Activated naive CD4-positive, alpha-beta T cell treated with anti-CD3 and anti-CD28 coated beads, Interleukin-2, amount 50 U/mL, for 24 hours (primary cell): Measurements from ENCODE around the gene APC.
"Not testable (repeated sequence)": the region's sequence is repeated elsewhere in the genome, so short reads cannot be mapped to it uniquely, and the experiment has no call there.

Experiments used
- H3K27ac Mint-ChIP-seq: one replicate; pipeline ENCODE4 v1.8.0; 2021; ENCODE audit warnings: mild to moderate bottlenecking, mixed read lengths
- H3K27me3 Mint-ChIP-seq: one replicate; pipeline ENCODE4 v1.8.0; 2021; ENCODE audit warnings: mixed read lengths
- H3K36me3 Mint-ChIP-seq: one replicate; pipeline ENCODE4 v1.8.0; 2021; ENCODE audit warnings: mixed read lengths
- H3K4me1 Mint-ChIP-seq: one replicate; pipeline ENCODE4 v1.8.0; 2021; ENCODE audit warnings: mixed read lengths
- H3K4me3 Mint-ChIP-seq: one replicate; pipeline ENCODE4 v1.8.0; 2021; ENCODE audit warnings: mild to moderate bottlenecking, mixed read lengths
- H3K9me3 Mint-ChIP-seq: one replicate; pipeline ENCODE4 v1.8.0; 2021; ENCODE audit warnings: mixed read lengths

APC gene

GRCh38 chr5:112707187-112708102, 30.2 kb upstream of the APC start:
- peak overlapping the region; percentile 93 for H3K27ac Mint-ChIP-seq
- H3K4me3 Mint-ChIP-seq: peak overlapping the region; percentile 94
- H3K4me1 Mint-ChIP-seq: peaks cover 59% of the 10 kb centered on the region
- no peaks in the 10 kb centered on the region for H3K27me3 Mint-ChIP-seq
- H3K36me3 Mint-ChIP-seq: peaks cover under 1% of the 10 kb centered on the region
- H3K9me3 Mint-ChIP-seq: no peaks in the 10 kb centered on the region

GRCh38 chr5:112708103-112708622, 29.5 kb upstream of the APC start:
- Mint-ChIP-seq H3K4me1 (peaks cover 64% of the 10 kb centered on the region), H3K9me3 (no peaks in the 10 kb centered on the region), H3K36me3 (peaks cover 3% of the 10 kb centered on the region), H3K27me3 (no peaks in the 10 kb centered on the region), H3K4me3 (peak overlapping the region; percentile 94), H3K27ac (peak overlapping the region; percentile 93)

- H3K27me3 Mint-ChIP-seq: no peaks in the 10 kb centered on the region
- H3K4me1 Mint-ChIP-seq: peaks cover 70% of the 10 kb centered on the region
- no peaks in the 10 kb centered on the region for H3K9me3 Mint-ChIP-seq
- H3K27ac Mint-ChIP-seq: no peak overlapping the region
- peaks cover 3% of the 10 kb centered on the region for H3K36me3 Mint-ChIP-seq
- H3K4me3 Mint-ChIP-seq: peak overlapping the region; percentile 94
Measured at GRCh38 chr5:112709416-112709815, 28.3 kb upstream of the APC start.

- H3K27me3 Mint-ChIP-seq: no peaks in the 10 kb centered on the region
- peaks cover 84% of the 10 kb centered on the region for H3K4me1 Mint-ChIP-seq
- peaks cover 3% of the 10 kb centered on the region for H3K36me3 Mint-ChIP-seq
- no peaks in the 10 kb centered on the region for H3K9me3 Mint-ChIP-seq
- H3K27ac Mint-ChIP-seq: no peak overlapping the region
- no peak overlapping the region for H3K4me3 Mint-ChIP-seq
Measured at GRCh38 chr5:112710896-112711295, 26.8 kb upstream of the APC start.

DNA sequence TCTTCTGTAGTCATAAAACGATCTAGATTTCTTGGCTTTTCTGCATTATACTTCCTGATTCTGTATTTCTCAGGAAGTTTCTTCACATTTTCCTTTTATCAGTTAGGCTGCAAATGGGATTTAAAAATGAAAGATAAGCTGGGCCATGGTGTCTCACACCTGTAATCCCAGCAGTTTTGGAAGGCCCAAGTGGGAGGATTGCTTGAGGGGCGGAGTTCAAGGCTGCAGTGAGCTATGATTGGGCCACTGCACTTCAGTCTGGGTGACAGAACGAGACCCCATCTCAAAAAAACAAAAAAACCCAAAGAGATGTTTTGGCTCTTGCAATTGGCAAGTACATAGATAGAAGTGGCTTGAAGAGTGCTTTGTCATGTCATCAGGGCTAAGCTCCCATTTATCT, 26.2 kb upstream of the APC start:
- Mint-ChIP-seq H3K4me3 (peak overlapping the region; percentile 11), H3K27me3 (no peaks in the 10 kb centered on the region), H3K36me3 (peaks cover 4% of the 10 kb centered on the region), H3K9me3 (no peaks in the 10 kb centered on the region), H3K4me1 (peaks cover 84% of the 10 kb centered on the region), H3K27ac (no peak overlapping the region)

DNA sequence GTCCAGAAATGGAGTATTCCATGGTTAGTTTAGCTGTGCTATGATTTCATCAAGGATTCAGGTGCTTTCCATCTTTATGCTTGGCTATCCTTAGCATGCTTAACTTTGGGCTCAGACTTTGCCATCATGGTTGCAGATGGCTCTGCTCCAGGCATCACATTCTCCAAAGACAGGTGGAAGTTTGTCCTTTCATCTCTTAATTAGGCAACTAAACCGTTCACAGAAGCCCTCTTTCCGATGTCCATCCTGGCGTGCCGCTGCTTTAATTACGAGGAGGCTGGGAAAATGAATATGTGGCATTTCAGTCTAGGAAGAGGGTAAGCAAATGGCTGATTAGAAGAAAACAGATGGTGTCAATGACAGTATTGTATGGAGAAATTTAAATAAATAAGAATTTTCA, 24.5 kb upstream of the APC start:
- Mint-ChIP-seq H3K9me3 (no peaks in the 10 kb centered on the region), H3K36me3 (peaks cover 5% of the 10 kb centered on the region), H3K27me3 (no peaks in the 10 kb centered on the region), H3K27ac (no peak overlapping the region), H3K4me3 (no peak overlapping the region), H3K4me1 (peaks cover 91% of the 10 kb centered on the region)

DNA sequence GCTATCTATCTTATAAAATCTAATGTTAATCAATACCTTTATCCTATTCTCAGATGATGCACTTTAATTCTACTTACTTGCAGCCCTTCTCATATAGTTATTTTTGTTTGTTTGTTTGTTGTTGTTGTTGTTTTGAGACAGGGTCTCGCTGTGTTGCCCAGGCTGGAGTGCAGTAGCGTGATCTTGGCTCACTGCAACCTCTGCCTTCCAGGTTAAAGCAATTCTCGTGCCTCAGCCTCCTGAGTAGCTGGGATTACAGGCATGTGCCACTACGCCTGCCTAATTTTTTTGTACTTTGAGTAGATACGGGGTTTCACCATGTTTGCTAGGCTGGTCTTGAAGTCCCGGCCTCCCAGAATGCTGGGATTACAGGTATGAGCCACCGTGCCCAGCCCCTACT, 20.8 kb upstream of the APC start:
- peaks cover 82% of the 10 kb centered on the region for H3K4me1 Mint-ChIP-seq
- not testable (repeated sequence) for H3K27me3 Mint-ChIP-seq, H3K27ac Mint-ChIP-seq, H3K9me3 Mint-ChIP-seq, H3K36me3 Mint-ChIP-seq, H3K4me3 Mint-ChIP-seq

- Mint-ChIP-seq H3K4me1 (peaks cover 82% of the 10 kb centered on the region), H3K27ac (no peak overlapping the region), H3K27me3 (no peaks in the 10 kb centered on the region), H3K36me3 (peaks cover 6% of the 10 kb centered on the region), H3K9me3 (no peaks in the 10 kb centered on the region), H3K4me3 (no peak overlapping the region)
Measured at GRCh38 chr5:112717506-112718082, 20.1 kb upstream of the APC start.

- Mint-ChIP-seq H3K27me3 (no peaks in the 10 kb centered on the region), H3K9me3 (no peaks in the 10 kb centered on the region), H3K27ac (no peak overlapping the region), H3K4me1 (peaks cover 84% of the 10 kb centered on the region), H3K4me3 (no peak overlapping the region), H3K36me3 (peaks cover 5% of the 10 kb centered on the region)
Measured at GRCh38 chr5:112718344-112718743, 19.3 kb upstream of the APC start.

DNA sequence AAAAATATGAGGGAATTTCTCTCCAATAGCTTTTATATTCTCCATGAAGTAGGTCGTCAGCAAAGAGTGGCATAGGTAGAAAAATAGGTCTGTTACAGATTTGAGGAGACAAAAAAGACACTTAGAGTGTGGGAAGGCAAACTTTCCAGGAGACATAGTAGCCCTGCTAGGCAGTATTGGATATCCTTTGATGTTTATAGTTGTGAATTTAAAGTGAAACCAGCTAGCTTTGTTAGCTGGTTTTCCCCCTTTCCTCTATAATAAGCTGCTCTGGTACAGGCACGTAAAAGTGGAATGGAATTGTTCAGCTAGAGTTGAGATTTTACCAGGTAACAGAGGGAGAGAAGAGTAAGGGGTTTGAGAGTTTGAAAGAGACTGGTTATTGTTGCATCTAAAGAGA, 17.1 kb upstream of the APC start:
- Mint-ChIP-seq H3K36me3 (peaks cover 5% of the 10 kb centered on the region), H3K4me3 (no peak overlapping the region), H3K9me3 (no peaks in the 10 kb centered on the region), H3K27ac (peak overlapping the region; percentile 12), H3K4me1 (peaks cover 81% of the 10 kb centered on the region), H3K27me3 (no peaks in the 10 kb centered on the region)

- H3K27ac Mint-ChIP-seq: no peak overlapping the region
- H3K27me3 Mint-ChIP-seq: no peaks in the 10 kb centered on the region
- peaks cover 3% of the 10 kb centered on the region for H3K36me3 Mint-ChIP-seq
- no peaks in the 10 kb centered on the region for H3K9me3 Mint-ChIP-seq
- H3K4me1 Mint-ChIP-seq: peaks cover 63% of the 10 kb centered on the region
- no peak overlapping the region for H3K4me3 Mint-ChIP-seq
Measured at GRCh38 chr5:112724901-112725300, 12.8 kb upstream of the APC start.

DNA sequence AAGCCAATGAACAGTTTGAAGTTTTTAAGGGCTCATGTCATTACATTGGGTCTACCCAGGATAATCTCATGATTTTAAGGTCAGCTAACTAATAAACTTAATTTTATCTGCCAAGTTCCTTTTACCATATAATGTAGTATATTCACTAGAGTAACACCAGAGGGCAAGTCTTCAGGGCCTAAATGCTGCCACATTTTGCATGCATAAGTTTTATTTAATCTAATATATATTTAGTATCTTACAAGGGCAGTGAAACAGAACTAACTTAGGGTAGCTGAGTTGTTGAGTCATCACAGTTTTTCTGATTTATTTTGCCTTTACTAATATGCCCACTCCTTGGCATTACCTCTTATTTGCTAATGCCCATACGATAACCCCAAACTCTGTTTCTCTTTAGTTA, 8.1 kb upstream of the APC start:
- Mint-ChIP-seq H3K9me3 (no peaks in the 10 kb centered on the region), H3K36me3 (peaks cover 1% of the 10 kb centered on the region), H3K4me3 (no peak overlapping the region), H3K27me3 (no peaks in the 10 kb centered on the region), H3K27ac (no peak overlapping the region), H3K4me1 (peaks cover 42% of the 10 kb centered on the region)

DNA sequence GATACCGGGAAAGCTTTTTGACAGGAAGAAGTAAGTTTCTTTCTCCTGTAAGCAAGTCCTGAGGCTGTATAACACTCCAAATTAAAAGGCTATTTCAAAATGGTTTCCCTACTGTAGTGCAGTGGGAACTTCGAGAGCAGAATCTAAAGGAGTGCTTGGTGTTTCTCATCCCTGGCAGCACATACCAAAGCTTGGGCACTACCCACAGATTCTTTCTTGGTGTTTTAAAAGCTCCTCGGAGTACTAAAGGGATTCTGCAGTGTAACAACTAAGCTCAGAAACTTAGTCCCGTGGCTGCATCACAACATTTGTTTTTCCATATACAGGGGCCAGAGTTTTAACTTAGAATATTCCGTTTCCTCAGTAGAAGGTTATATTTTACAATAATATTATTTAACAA, 5.6 kb upstream of the APC start:
- Mint-ChIP-seq H3K4me1 (peaks cover 39% of the 10 kb centered on the region), H3K27ac (no peak overlapping the region), H3K4me3 (no peak overlapping the region), H3K36me3 (peaks cover 1% of the 10 kb centered on the region), H3K9me3 (no peaks in the 10 kb centered on the region), H3K27me3 (no peaks in the 10 kb centered on the region)

DNA sequence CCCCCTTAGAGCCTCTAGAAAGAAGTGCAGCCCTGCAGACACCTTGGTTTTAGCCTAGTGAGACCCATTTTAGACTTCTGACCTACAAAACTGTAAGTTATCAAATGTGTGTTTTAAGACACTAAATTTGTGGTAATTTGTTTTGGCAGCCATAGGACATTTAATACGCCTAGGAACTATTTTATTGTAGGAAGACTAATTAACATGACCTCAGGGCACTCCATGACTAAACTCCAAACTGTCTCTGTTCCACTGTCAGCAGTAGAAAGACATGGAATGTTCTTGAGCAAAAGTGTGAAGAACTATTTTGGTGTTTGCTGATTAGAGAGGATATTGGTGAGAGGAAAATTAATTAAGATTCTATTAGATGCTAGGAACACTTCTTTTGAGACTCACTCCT, 4.1 kb upstream of the APC start:
- Mint-ChIP-seq H3K36me3 (peaks cover 5% of the 10 kb centered on the region), H3K4me3 (no peak overlapping the region), H3K4me1 (peaks cover 51% of the 10 kb centered on the region), H3K27ac (no peak overlapping the region), H3K9me3 (no peaks in the 10 kb centered on the region), H3K27me3 (no peaks in the 10 kb centered on the region)

DNA sequence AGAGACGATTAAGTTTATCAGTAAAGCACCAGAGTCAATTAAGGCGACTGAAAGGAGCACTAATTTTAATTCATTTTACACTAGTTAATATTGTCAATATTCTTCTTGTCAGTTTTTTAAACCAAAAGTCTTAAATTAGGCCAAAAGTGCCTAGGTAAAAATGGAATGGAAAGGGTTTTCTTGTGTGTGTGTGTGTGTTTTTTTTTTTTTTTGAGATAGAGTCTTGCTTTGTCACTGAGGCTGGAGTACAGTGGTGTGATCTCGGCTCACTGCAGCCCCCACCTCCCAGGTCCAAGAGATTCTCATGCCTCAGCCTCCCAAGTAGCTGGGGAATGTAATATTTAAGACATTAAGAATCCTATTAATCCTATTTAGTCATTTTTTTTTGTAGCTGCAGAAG, 3.1 kb upstream of the APC start:
- H3K4me3 Mint-ChIP-seq: no peak overlapping the region
- peaks cover 5% of the 10 kb centered on the region for H3K36me3 Mint-ChIP-seq
- H3K4me1 Mint-ChIP-seq: peaks cover 42% of the 10 kb centered on the region
- H3K27me3 Mint-ChIP-seq: no peaks in the 10 kb centered on the region
- no peaks in the 10 kb centered on the region for H3K9me3 Mint-ChIP-seq
- H3K27ac Mint-ChIP-seq: no peak overlapping the region

DNA sequence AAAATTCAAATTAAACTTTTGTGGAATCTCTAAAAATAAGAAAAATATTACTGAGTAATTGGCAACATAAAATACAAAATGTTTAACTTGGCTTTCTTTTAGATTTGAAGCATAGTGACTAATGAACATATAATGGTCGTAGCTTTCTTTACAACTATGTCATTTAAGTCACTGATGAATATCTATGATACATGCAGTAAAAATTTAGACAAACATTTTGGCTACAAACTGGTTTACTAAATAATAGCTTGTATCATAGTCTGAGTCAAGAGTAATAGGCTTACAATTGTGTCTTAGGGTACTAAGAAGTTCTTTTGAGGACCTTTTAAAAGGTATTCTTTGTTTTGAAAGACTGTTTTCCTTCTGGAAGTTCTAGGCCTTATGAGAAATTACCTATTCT, 2.0 kb upstream of the APC start:
- Mint-ChIP-seq H3K27ac (no peak overlapping the region), H3K27me3 (no peaks in the 10 kb centered on the region), H3K4me3 (no peak overlapping the region), H3K9me3 (no peaks in the 10 kb centered on the region), H3K36me3 (peaks cover 5% of the 10 kb centered on the region), H3K4me1 (peaks cover 42% of the 10 kb centered on the region)
